Suprapubic skin (tissue), 3 donors: ENCODE data around the gene TTC14.

ENCODE experiments used
- CTCF ChIP-seq, 2 donors: fragments of 200-600 bp in 1 of 2; fragments of 450-650 bp in 1 of 2; sonication (generic) in 1 of 2; IDR thresholded peaks; one replicate each; pipeline ENCODE4 v1.5.1; 2016 to 2019; ENCODE audit warnings: antibody characterized with exemption in 2 of 2, mild to moderate bottlenecking in 1 of 2, moderate library complexity in 1 of 2
- POLR2AphosphoS5 ChIP-seq, 3 donors: sonication (generic); formaldehyde crosslinking; IDR thresholded peaks; one replicate each; pipeline ENCODE4 v1.6.1; 2017; ENCODE audit warnings: antibody characterized with exemption in 3 of 3

- TF ChIP-seq CTCF (IDR thresholded peaks at IDR 0.05) (no peak), POLR2AphosphoS5 (IDR thresholded peaks at IDR 0.05) (no peak)
Measured at GRCh38 chr3:180580934-180581333, 21.0 kb upstream of the TTC14 start.
